Neural progenitor cell (in vitro differentiated cells): ENCODE measurements around the gene TAF4B.

Experiments
- EZH2phosphoT487 ChIP-seq: fragments of 200-600 bp; sonication (generic); IDR thresholded peaks from 2 replicates; pipeline ENCODE4 v1.6.1; 2017; ENCODE audit warnings: antibody characterized with exemption
- TF ChIP-seq, protein P1 (sequence below): fragments of 200-600 bp; sonication (generic); IDR thresholded peaks from 2 replicates; pipeline ENCODE4 v1.5.1; 2017; ENCODE audit warnings: antibody characterized with exemption, mild to moderate bottlenecking

DNA sequence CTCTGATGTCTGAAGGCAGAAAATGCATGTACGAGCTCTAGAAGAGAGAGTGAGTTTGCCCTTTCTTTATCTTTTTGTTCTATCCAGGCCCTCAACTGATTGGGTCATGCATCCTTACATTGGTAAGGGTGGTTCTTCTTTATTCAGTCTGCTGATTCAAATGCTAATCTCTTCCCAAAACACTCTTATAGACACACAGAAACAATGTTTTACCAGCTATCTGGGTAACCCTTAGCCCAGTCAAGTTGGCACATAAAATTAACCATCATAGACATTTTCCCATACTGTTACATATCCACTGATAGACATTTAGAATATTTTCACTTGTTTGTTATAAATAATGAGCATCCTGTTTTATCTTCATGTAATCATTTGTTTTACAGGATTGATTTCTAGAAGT is 141.2 kb downstream of the TAF4B start:
- TF ChIP-seq, protein P1, sequence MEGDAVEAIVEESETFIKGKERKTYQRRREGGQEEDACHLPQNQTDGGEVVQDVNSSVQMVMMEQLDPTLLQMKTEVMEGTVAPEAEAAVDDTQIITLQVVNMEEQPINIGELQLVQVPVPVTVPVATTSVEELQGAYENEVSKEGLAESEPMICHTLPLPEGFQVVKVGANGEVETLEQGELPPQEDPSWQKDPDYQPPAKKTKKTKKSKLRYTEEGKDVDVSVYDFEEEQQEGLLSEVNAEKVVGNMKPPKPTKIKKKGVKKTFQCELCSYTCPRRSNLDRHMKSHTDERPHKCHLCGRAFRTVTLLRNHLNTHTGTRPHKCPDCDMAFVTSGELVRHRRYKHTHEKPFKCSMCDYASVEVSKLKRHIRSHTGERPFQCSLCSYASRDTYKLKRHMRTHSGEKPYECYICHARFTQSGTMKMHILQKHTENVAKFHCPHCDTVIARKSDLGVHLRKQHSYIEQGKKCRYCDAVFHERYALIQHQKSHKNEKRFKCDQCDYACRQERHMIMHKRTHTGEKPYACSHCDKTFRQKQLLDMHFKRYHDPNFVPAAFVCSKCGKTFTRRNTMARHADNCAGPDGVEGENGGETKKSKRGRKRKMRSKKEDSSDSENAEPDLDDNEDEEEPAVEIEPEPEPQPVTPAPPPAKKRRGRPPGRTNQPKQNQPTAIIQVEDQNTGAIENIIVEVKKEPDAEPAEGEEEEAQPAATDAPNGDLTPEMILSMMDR = no peak
- TF ChIP-seq EZH2phosphoT487 = no peak
